Measurements from ENCODE around the gene SAMD8. TPM values are rescaled to one million over a fixed set of nuclear protein-coding genes. Genes with fewer than 3 reads are reported as not detected.

SAMD8 gene
- total RNA-seq, 2 experiments from 2014 or later, result 13.8 TPM

DNA sequence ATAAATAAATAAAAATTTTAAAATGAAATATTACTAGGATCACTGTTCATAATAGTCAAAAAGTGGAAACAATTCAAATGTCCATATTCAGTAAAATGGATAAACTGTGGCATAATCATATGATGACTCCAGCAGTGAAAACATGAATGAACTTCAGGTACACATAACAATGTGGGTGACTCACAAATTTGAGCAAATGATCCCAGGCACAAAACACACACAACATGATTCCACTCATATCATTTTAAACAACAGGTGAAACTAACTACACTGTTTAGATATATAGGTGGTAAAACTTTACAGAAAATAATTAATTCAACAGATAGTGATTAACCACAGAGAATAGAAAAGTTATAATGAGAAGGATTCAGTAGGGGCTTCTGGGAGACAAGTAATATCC lies 14.7 kb upstream of the SAMD8 start:
- CTCF ChIA-PET, result interaction anchor here (0.6 to 3.6 kb wide), 3 partner anchors 77 to 837 kb away, joined by 3 to 9 read pairs (median 3); partner anchors contain the start of gene COMTD1
- no peak overlapping the region for H3K4me3 Mint-ChIP-seq
- H3K27me3 Mint-ChIP-seq, result no peaks in the 10 kb centered on the region
- DNase-seq (no peak), ATAC-seq (no peak)
- H3K4me1 Mint-ChIP-seq, result peaks cover 2% of the 10 kb centered on the region
- no peaks in the 10 kb centered on the region for H3K36me3 Mint-ChIP-seq
- H3K9me3 Mint-ChIP-seq (ENCODE audit: low read depth), result no peaks in the 10 kb centered on the region
- H3K27ac Mint-ChIP-seq, result no peak overlapping the region

DNA sequence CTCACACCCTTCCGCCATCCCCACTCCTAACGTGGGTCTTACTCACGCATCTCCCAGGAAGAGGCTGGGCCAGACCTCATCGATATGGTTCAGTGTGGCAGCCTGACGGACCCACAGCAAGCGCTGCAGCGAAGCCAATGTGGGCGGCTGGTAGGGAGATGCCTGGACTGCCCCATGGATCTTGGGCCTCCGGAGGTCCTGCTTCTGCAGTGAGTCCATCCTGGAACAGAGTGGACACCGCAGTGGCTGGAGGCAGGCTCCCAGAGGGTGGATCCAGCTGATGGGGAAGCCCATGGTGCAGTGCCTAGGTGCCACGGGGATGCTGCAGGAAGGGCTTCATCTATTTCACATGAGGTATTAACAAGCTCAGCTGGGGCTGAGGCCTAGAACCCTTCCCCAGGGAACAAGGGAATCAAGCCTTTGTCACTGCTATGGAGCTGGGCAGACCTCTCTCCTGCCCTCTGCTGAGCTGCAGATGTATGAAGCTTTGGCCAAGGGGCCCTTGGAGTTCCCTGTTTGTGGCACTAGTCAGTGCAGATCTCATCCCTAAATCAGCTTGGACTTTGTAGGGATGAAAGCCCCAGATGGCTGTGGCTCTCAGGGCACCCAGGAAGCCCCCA lies 13.7 kb upstream of the SAMD8 start:
- H3K36me3 Mint-ChIP-seq, result no peaks in the 10 kb centered on the region
- no peak overlapping the region for H3K4me3 Mint-ChIP-seq
- no peak overlapping the region for H3K27ac Mint-ChIP-seq
- H3K4me1 Mint-ChIP-seq, result peaks cover 2% of the 10 kb centered on the region
- H3K9me3 Mint-ChIP-seq (ENCODE audit: low read depth), result no peaks in the 10 kb centered on the region
- DNase-seq, result no peak
- CTCF ChIA-PET, result interaction anchor here (0.6 to 3.6 kb wide), 7 partner anchors 9 to 854 kb away, joined by 3 to 13 read pairs (median 3); partner anchors contain the start of genes COMTD1 and SAMD8
- no peak for ATAC-seq
- no peaks in the 10 kb centered on the region for H3K27me3 Mint-ChIP-seq

DNA sequence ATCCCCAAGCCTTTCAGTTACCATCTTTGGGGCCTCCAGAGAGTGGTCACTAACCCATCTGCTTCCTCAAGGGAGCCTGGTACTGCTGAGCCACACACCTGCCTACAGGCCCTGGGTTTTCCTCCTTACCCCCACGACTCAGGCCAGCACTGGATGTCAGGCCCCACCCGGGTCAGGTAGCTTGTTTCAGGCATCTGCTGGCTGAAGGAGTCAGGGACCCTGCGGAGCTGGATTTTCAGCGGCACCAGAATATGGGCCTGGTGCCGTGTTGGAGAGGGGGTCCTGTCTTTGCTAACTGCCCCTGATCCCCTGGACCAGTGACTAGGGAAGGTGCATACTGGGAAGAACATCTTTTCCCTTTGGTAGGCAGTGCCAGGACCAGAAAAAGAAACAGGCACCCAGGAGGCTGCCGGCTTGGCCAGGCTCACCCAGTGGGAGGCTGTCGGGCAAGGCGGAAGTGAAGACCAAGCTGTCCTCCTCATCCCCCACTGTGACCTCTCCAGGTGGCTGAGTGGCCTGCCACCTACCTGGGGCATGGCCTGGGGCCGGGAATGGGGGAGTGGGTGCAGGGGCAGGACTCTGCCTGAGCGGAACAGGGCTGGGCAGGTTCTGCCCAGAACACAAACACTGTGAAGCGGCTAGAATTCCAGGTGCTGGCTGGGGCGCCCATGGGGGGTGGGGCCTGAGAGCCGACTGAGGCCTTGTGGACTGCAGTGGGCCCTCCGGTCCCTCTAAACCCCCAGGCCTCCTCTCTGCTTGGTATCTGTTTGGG lies 12.4 kb upstream of the SAMD8 start:
- Mint-ChIP-seq H3K27me3 (no peaks in the 10 kb centered on the region), H3K36me3 (no peaks in the 10 kb centered on the region), H3K9me3 (ENCODE audit: low read depth) (no peaks in the 10 kb centered on the region), H3K4me1 (peaks cover 2% of the 10 kb centered on the region), H3K27ac (no peak overlapping the region), H3K4me3 (no peak overlapping the region)
- DNase-seq (no peak), ATAC-seq (no peak)
- CTCF ChIA-PET, result interaction anchor here (0.8 to 3.6 kb wide), 17 partner anchors 7 to 904 kb away, joined by 3 to 13 read pairs (median 5); partner anchors contain the start of genes COMTD1 and SAMD8

DNA sequence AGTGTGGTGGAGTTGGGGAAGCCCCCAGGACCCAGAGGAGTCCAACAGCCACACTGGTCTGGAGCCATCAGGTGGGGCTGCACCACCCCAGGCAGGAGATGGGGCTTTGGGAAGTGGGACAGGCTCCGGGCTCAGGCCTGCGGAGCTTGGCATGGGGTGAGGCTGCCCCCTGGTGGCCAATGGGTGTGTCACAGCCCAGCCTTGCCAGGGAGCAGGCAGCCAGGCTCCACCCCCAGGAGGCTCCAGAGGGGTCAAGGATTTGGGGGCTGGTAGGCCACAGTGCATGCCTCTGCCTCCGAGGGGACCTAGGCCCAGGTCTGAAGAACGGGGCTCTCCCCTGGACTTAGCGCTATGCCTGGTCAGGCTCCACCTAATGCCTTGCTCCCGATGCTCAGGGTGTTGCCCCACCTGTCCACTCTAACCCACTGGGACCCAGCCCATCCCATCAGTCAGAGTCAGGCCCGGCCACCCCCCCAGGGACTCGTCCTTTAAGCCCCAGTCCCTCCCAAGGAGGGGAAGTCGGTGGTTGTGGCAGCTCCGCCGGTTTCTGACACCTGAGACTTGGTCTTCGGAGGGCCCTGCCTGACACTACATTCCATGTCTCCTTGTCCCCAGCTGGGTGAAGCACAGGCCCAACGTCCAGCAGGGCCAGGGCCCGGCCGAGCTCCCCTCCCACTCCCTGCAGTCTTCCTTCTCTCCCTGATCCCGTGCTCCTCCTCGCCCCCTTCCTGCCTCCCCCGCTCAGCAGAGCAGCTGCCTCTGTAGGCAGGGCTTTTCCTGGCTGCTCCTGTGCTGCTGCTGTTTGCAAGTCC lies 11.3 kb upstream of the SAMD8 start:
- CTCF ChIA-PET, result interaction anchor here (0.6 to 3.6 kb wide), 26 partner anchors 8 to 992 kb away, joined by 3 to 13 read pairs (median 4); partner anchors contain the start of gene COMTD1

DNA sequence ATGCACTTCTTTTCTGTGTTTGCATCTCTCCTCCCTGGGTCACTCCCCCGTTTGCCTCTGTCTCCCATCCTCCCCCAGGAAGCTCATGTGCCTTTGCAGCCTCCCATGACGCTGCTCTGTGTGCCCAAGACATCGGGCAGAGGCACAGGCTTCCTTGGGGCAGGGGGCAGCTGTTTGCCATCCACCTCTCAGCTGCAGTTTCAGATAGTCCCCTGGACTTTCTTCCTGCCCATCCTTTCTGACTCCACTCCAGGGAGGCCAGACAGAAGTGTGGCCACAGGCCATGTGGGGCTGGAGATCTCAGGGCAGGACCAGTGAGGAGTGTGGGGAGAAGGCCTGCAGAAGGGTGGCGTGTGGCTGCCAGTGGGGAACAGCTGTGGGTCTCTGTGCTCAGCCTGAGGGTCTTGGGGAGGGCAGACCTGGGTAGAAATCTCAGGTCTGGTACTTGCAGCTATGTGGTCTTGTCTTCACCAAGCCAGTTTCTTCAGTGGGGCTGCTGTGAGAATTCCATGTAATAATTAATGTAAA lies 10.6 kb upstream of the SAMD8 start:
- Mint-ChIP-seq H3K27me3 (no peaks in the 10 kb centered on the region), H3K4me3 (no peak overlapping the region), H3K9me3 (ENCODE audit: low read depth) (no peaks in the 10 kb centered on the region), H3K27ac (no peak overlapping the region), H3K36me3 (no peaks in the 10 kb centered on the region), H3K4me1 (peaks cover 2% of the 10 kb centered on the region)
- ATAC-seq (no peak), DNase-seq (no peak)
- CTCF ChIA-PET, result interaction anchor here (0.7 to 3.6 kb wide), 20 partner anchors 9 to 993 kb away, joined by 3 to 13 read pairs (median 4); partner anchors contain the start of gene COMTD1

More for the DNA sequence above, 11.3 kb upstream of the SAMD8 start:
- Mint-ChIP-seq H3K4me1 (peaks cover 2% of the 10 kb centered on the region), H3K27ac (no peak overlapping the region), H3K4me3 (no peak overlapping the region), H3K27me3 (no peaks in the 10 kb centered on the region), H3K9me3 (ENCODE audit: low read depth) (no peaks in the 10 kb centered on the region), H3K36me3 (no peaks in the 10 kb centered on the region)
- DNase-seq, result peak; percentile 86
- ATAC-seq, result peak; percentile 97

DNA sequence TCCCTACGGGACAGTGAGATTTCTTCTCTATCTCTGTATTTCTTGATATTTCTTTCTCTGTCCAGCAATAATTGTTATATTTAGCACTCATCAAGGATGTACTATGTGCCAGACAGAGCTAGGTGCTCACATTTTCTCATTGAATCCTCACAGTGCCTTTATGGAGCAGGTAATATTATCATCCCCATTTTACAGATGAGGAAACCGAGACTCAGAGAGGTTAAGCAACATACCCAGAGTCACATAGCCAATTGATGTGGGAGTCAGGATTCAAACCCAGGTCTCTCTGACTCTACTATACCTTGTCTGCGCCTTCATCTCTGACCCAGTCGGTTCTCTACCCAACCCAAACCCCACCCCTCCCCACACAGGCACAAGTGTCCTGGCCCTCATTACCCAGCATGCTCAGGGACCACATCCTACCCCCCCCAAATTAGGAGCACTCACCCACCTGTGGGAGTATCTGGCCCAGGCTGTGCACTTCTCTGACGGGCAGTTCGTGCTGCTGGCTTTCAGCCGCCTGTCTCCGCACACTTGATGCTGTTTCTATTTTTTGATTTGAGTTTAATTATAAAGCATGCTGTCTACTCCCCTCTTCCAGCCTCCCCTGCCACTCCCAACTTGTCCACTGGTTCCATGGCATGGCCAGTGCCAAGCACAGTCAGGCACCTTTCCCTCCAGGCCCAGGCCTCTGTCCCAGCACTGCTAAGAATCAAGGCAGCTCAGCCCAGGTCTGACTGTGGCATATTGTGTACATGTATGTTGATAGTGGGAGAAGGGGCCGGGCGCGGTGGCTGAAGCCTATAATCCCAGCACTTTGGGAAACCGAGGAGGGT lies 9.8 kb upstream of the SAMD8 start:
- H3K36me3 Mint-ChIP-seq, result no peaks in the 10 kb centered on the region
- H3K9me3 Mint-ChIP-seq (ENCODE audit: low read depth), result no peaks in the 10 kb centered on the region
- no peak overlapping the region for H3K27ac Mint-ChIP-seq
- DNase-seq (no peak), ATAC-seq (no peak)
- CTCF ChIA-PET, result interaction anchor here (0.6 to 3.6 kb wide), 8 partner anchors 82 to 858 kb away, joined by 3 to 13 read pairs (median 3); partner anchors contain the start of gene COMTD1
- peaks cover 2% of the 10 kb centered on the region for H3K4me1 Mint-ChIP-seq
- H3K27me3 Mint-ChIP-seq, result no peaks in the 10 kb centered on the region
- H3K4me3 Mint-ChIP-seq, result no peak overlapping the region

DNA sequence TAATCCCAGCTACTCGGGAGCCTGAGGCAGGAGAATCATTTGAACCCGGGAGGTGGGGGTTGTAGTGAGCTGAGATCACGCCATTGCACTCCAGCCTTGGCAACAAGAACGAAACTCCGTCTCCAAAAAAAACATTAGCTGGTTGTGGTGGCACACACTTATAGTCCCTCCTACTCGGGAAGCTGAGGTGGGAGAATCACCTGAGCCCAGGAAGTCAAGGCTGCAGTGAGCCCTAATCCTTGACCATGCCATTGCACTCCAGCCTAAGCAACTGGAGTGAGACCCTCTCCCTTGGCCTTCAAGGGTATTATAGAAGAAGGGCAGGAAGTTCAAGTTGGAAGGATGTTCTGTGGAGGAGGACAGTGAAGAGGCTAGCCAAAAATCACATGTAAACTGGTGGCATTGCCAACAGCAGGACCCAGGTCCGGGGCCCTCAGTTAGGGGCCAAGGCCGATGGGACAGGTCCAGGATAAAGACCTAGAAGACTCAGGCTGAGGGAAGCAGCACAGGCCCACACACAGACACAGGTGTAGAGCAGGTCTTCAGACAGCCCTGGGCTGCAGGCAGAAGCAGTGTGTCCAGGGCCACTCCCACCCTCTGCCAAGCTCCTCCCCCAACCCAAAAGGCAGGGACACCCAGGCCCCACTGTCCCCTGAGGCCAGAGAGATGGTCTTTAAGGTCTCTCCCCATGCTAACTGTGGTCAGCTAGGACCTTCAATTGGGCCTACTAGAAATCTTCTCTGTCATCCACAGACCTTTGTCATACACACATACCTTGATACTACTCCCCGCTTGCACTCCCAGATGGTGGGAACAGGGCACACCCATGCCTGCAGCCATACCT lies 8.4 kb upstream of the SAMD8 start:
- H3K36me3 Mint-ChIP-seq, result no peaks in the 10 kb centered on the region
- H3K4me1 Mint-ChIP-seq, result peaks cover 2% of the 10 kb centered on the region
- H3K9me3 Mint-ChIP-seq (ENCODE audit: low read depth), result no peaks in the 10 kb centered on the region
- no peaks in the 10 kb centered on the region for H3K27me3 Mint-ChIP-seq
- CTCF ChIA-PET, result interaction anchor here (0.6 to 1.9 kb wide), 5 partner anchors 132 to 859 kb away, joined by 3 to 11 read pairs (median 3); partner anchors contain the start of gene COMTD1
- no peak overlapping the region for H3K27ac Mint-ChIP-seq
- DNase-seq (no peak), ATAC-seq (no peak)
- no peak overlapping the region for H3K4me3 Mint-ChIP-seq

DNA sequence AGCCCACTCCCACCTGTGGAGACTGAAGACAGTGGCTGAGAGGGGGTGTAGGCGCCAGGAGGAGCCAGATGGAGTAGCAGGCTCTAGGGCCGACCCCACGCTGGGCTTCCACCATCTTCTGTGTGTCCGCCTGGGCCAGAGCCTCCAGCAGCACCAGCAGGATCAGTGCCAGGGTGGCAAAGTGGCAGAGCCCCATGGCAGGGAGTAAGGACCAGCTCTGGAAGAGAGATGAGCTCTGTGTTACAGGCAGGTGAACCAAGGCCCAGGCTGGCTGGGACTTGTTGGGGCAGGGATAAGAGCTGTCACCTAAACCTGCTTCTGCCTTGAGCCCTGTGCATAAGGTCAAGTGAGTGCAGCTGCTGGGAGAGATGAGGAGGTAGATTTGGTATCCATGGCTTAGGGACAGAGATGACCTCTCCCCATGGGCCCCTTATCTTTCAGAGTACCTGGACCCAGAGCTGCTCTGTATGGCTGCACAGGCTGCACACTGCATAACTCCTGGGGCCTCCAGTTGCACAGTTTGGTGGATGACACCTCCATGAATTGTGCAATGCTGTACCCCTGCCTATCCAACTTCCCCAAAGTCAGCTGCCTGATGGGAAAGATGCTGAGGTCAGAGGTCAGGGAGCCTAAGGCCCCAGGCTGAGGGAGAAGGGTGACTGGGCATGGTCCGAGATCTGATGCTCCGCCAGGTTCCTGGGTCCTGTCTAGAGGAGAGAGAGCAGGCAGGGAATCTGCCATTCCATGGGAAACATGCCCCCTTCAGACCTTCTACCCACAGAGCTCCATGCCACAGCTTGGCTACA lies 7.4 kb upstream of the SAMD8 start:
- CTCF ChIA-PET, result interaction anchor here (0.6 to 1.9 kb wide), 4 partner anchors 131 to 860 kb away, joined by 3 to 11 read pairs (median 3); partner anchors contain the start of gene COMTD1
- ATAC-seq (no peak), DNase-seq (no peak)
- no peaks in the 10 kb centered on the region for H3K9me3 Mint-ChIP-seq (ENCODE audit: low read depth)
- no peaks in the 10 kb centered on the region for H3K27me3 Mint-ChIP-seq
- peaks cover 2% of the 10 kb centered on the region for H3K4me1 Mint-ChIP-seq
- H3K4me3 Mint-ChIP-seq, result no peak overlapping the region
- H3K27ac Mint-ChIP-seq, result no peak overlapping the region
- H3K36me3 Mint-ChIP-seq, result no peaks in the 10 kb centered on the region

DNA sequence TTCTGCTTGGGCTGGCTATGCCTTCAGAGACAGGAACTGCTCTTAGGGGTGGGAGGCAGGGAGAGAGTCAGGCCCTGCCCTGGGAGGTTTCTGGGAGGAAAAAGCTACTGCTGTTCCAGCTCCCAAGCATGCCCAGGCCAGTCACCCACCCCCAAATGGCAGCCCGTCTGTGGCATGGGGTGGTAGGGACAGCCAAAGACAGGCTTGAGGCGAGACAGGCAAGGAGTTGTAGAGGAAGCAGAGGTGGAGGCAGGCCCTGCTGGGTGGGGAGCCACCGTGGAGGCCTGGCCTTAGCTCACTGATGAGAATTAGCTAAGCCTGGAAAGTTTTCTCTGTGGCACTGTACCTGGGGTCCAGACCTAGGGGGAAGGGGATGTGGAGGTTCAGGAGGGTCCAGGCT lies 6.6 kb upstream of the SAMD8 start:
- Mint-ChIP-seq H3K36me3 (no peaks in the 10 kb centered on the region), H3K4me3 (no peak overlapping the region), H3K9me3 (ENCODE audit: low read depth) (no peaks in the 10 kb centered on the region), H3K27me3 (no peaks in the 10 kb centered on the region), H3K27ac (no peak overlapping the region), H3K4me1 (peaks cover 4% of the 10 kb centered on the region)
- CTCF ChIA-PET, result interaction anchor here (0.6 to 1.9 kb wide), 4 partner anchors 130 to 861 kb away, joined by 3 to 11 read pairs (median 4); partner anchors contain the start of gene COMTD1
- DNase-seq, result no peak
- no peak for ATAC-seq

DNA sequence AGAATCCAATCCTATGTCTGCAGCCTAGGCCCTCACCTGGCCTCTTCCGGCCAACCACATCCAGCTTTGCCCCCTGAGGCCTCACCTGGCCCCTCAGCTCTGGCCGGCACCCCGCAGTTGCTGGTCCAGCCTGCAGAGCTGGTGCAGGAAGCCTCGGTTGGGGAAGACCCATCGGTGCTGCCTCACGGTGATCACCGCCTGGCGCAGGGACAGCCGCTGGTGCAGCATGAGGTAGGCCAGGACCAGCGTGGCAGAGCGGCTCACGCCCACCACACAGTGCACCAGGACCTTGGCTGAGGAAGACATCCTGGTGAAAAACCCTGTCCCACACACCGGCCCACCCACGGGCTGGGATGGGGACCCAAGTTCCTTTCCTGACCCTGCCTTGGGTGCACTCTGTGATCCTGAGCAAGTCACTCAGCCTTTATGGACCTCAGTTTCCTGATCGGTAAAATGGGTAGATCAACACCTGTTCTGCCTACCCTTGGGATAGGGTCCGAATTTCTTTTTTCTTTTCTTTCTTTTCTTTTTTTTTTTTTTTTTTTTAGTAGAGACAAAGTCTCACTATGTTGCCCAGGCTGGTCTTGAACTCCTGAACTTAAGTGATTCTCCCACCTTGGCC lies 5.8 kb upstream of the SAMD8 start:
- DNase-seq, result no peak
- Mint-ChIP-seq H3K27ac (no peak overlapping the region), H3K36me3 (no peaks in the 10 kb centered on the region), H3K4me3 (no peak overlapping the region), H3K9me3 (ENCODE audit: low read depth) (no peaks in the 10 kb centered on the region), H3K27me3 (no peaks in the 10 kb centered on the region), H3K4me1 (peaks cover 12% of the 10 kb centered on the region)
- no peak for ATAC-seq
- CTCF ChIA-PET, result no interaction called here

DNA sequence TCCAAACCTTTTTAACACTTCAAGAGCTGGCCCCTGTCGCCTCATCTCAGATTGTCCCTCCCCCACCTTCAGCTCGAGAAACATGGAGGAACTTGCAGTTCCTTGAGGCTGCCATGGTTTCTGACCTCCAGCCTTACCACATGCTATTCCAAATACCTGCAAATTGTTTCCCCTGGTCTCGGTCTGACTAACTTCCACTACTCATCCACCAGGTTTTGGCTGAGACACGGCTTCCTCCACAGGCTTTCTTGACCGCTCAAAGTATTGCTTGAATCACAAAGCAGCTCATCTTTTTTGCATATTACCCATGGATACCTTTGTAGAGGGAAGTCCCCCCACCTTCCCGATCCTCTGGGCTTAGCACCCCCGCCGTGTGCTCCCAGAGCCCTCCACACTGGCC lies 5.2 kb upstream of the SAMD8 start:
- ATAC-seq (no peak), DNase-seq (no peak)
- CTCF ChIA-PET, result no interaction called here
- Mint-ChIP-seq H3K4me3 (no peak overlapping the region), H3K36me3 (no peaks in the 10 kb centered on the region), H3K9me3 (ENCODE audit: low read depth) (no peaks in the 10 kb centered on the region), H3K27me3 (no peaks in the 10 kb centered on the region), H3K4me1 (peaks cover 12% of the 10 kb centered on the region), H3K27ac (no peak overlapping the region)
